NT2/D1 (cell line): Measurements from ENCODE around the gene GCKR.
"Not testable (repeated sequence)": the region's sequence is repeated elsewhere in the genome, so short reads cannot be mapped to it uniquely, and the experiment has no call there.

Source experiments
- SUZ12 ChIP-seq: IDR thresholded peaks from 2 replicates; pipeline ENCODE4 v1.6.1; 2011; ENCODE audit not compliant: insufficient read length, insufficient read depth; ENCODE audit errors: extremely low read depth
- YY1 ChIP-seq: IDR thresholded peaks from 2 replicates; pipeline ENCODE4 v1.6.1; 2011; ENCODE audit not compliant: insufficient read length, insufficient read depth
- ZNF274 ChIP-seq: IDR thresholded peaks from 2 replicates; pipeline ENCODE4 v1.6.1; 2011; ENCODE audit warnings: mild to moderate bottlenecking, low read depth, low read length

- TF ChIP-seq YY1, ZNF274, SUZ12: not testable (repeated sequence)
These were observed 43.0 kb downstream of the GCKR start for GRCh38 chr2:27539649-27540048.
